ENCODE measurements around the gene ZSCAN22. TPM values are rescaled to one million over a fixed set of nuclear protein-coding genes. Genes with fewer than 3 reads are reported as not detected.

The ZSCAN22 gene
- total RNA-seq, 1 experiment from 2014 or later, result 4.6 TPM

DNA sequence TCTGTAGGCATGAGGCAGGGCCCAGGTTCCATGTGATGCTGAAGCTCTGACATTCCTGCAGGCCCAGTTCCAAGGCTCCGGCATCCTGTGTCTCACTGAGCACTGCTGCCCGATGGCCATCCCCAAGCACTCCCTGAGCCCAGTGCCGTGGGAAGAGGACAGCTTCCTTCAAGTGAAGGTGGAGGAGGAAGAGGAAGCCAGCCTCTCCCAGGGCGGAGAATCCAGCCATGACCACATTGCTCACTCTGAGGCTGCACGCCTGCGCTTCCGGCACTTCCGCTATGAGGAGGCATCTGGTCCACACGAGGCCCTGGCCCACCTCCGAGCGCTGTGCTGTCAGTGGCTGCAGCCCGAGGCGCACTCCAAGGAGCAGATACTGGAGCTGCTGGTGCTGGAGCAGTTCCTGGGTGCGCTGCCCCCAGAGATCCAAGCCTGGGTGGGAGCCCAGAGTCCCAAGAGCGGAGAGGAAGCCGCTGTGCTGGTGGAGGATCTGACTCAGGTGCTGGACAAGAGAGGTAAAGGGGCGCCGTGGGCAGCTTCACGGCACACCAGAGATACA lies 8.0 kb downstream of the ZSCAN22 start:
- Histone ChIP-seq H3K9me3 (ENCODE audit: control insufficient read depth in 1 of 2, insufficient read depth in 1 of 2, low read depth in 1 of 2, low read length in 2 of 2) (peaks cover 0 to 4% of the 10 kb centered on the region in 2 experiments; a peak in 1 of 4 replicates), H3K27ac (ENCODE audit: low read depth, low read length) (no peak overlapping the region), H2AFZ (ENCODE audit: low read depth, low read length, poor library complexity, severe bottlenecking) (no peak overlapping the region), H3K36me3 (ENCODE audit: control insufficient read depth in 1 of 2, insufficient read depth in 2 of 2, low read length in 2 of 2) (peaks cover 0 to 21% of the 10 kb centered on the region in 2 experiments; a peak in 1 of 4 replicates), H3K9ac (ENCODE audit: low read length) (no peak overlapping the region), H3K4me1 (ENCODE audit: control insufficient read depth in 1 of 2, insufficient read depth in 2 of 2, low read length in 2 of 2) (peaks cover 0 to 7% of the 10 kb centered on the region in 2 experiments; a peak in 2 of 4 replicates), H4K20me1 (ENCODE audit: insufficient read depth) (no peaks in the 10 kb centered on the region), H3K4me3 (replicated peaks in 1 of 2; ENCODE audit: low read depth in 1 of 2, low read length in 2 of 2) (no peak overlapping the region), H3K27me3 (ENCODE audit: insufficient read depth, low read length) (no peaks in the 10 kb centered on the region), H3K79me2 (ENCODE audit: insufficient read depth, low read length) (no peaks in the 10 kb centered on the region), H3K9me2 (ENCODE audit: insufficient read depth) (no peaks in the 10 kb centered on the region), H3K4me2 (ENCODE audit: low read length) (no peak overlapping the region)
- ATAC-seq, result no peak
- CTCF ChIA-PET, result no interaction called here
- no TSS peak for BruUV-seq (replicated peaks)
- TF ChIP-seq RAD21 (IDR thresholded peaks at IDR 0.05; ENCODE audit: low read depth) (no peak), ZNF274 (IDR thresholded peaks at IDR 0.05; ENCODE audit: low read depth, low read length) (no peak), FOSL1 (IDR thresholded peaks at IDR 0.05; ENCODE audit: low read depth) (no peak), EZH2phosphoT487 (IDR thresholded peaks at IDR 0.05; ENCODE audit: borderline replicate concordance) (no peak), ZBTB33 (IDR thresholded peaks at IDR 0.05; ENCODE audit: extremely low read depth, insufficient replicate concordance, low read length) (no peak), POLR2A (IDR thresholded peaks at IDR 0.05; ENCODE audit: borderline replicate concordance, extremely low read depth, insufficient read depth, insufficient read length) (no peak), POLR2AphosphoS5 (IDR thresholded peaks at IDR 0.05; ENCODE audit: low read depth, low read length) (no peak), MAX (IDR thresholded peaks at IDR 0.05) (no peak), CEBPB (IDR thresholded peaks at IDR 0.05; ENCODE audit: low read depth) (no peak), JUND (IDR thresholded peaks at IDR 0.05) (no peak), ZFX (IDR thresholded peaks at IDR 0.05) (no peak), ELF1 (IDR thresholded peaks at IDR 0.05; ENCODE audit: borderline replicate concordance, low read depth) (no peak), EGR1 (IDR thresholded peaks at IDR 0.05; ENCODE audit: low read depth) (no peak), YY1 (IDR thresholded peaks at IDR 0.05; ENCODE audit: extremely low read depth, insufficient replicate concordance, low read depth, low read length) (no peak), SIN3A (IDR thresholded peaks at IDR 0.05; ENCODE audit: low read depth) (no peak)
- TF ChIP-seq, protein P1, sequence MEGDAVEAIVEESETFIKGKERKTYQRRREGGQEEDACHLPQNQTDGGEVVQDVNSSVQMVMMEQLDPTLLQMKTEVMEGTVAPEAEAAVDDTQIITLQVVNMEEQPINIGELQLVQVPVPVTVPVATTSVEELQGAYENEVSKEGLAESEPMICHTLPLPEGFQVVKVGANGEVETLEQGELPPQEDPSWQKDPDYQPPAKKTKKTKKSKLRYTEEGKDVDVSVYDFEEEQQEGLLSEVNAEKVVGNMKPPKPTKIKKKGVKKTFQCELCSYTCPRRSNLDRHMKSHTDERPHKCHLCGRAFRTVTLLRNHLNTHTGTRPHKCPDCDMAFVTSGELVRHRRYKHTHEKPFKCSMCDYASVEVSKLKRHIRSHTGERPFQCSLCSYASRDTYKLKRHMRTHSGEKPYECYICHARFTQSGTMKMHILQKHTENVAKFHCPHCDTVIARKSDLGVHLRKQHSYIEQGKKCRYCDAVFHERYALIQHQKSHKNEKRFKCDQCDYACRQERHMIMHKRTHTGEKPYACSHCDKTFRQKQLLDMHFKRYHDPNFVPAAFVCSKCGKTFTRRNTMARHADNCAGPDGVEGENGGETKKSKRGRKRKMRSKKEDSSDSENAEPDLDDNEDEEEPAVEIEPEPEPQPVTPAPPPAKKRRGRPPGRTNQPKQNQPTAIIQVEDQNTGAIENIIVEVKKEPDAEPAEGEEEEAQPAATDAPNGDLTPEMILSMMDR (IDR thresholded peaks at IDR 0.05 in 2 of 3, conservative IDR thresholded peaks at IDR 0.05 in 1 of 3; ENCODE audit: borderline replicate concordance in 1 of 3, insufficient read depth in 1 of 3, low read depth in 2 of 3, low read length in 2 of 3), result no peak
- TF ChIP-seq, protein P2, sequence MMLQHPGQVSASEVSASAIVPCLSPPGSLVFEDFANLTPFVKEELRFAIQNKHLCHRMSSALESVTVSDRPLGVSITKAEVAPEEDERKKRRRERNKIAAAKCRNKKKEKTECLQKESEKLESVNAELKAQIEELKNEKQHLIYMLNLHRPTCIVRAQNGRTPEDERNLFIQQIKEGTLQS (IDR thresholded peaks at IDR 0.05), result no peak
- no peak for DNase-seq (ENCODE audit: low read depth, low spot score)
- RAD21 ChIA-PET (ENCODE audit: low non-redundant PET in 1 of 2, low total read pairs in 2 of 2, uncharacterized antibody in 2 of 2, unreplicated experiment in 2 of 2), result no interaction called here
- intact Hi-C loops (cut with micrococcal nuclease), result no loop called here
- POLR2A ChIA-PET, result no interaction called here
